ENCODE results near the gene PML. TPM values are rescaled to one million over a fixed set of nuclear protein-coding genes. Genes with fewer than 3 reads are reported as not detected.

The PML gene
- total RNA-seq, 1 experiment from 2014 or later: 24.6 TPM

DNA sequence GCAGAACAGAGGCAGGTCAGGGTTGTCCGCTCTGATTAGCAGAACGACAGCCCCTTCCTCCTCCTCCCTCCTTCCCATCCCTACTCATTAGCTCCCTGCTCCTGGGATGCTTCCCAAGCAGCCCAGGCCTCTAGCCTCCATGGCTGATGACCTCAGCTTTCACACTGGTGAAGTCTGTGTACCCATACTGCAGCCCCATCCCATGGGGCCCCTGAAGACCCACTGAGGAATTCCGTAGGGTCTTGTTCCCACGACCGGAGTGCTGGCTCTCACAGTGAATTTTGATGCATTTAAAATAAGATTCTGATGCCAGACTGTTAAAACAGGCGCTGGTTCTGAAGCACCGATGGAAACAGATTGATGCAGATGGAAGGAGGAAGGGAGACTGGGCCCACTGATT lies 51.8 kb downstream of the PML start:
- Histone ChIP-seq H2BK20ac (ENCODE audit: low read depth, low read length, poor library complexity, severe bottlenecking) (no peak overlapping the region), H3K4me2 (ENCODE audit: insufficient read depth, insufficient read length, low read length) (no peak overlapping the region), H3K9me3 (ENCODE audit: control insufficient read depth, low read depth, low read length) (no peaks in the 10 kb centered on the region), H2BK15ac (ENCODE audit: low read depth, low read length) (no peak overlapping the region), H3K27ac (ENCODE audit: insufficient read length, low read depth, low read length) (no peak overlapping the region), H3K9ac (ENCODE audit: extremely low read depth, insufficient read length, low read length) (no peak overlapping the region), H3K18ac (ENCODE audit: insufficient read length, low read depth, low read length) (no peak overlapping the region), H3K23ac (ENCODE audit: insufficient read length, low read depth, low read length) (no peak overlapping the region), H2BK120ac (ENCODE audit: low read depth, low read length, poor library complexity, severe bottlenecking) (no peak overlapping the region), H2AK5ac (ENCODE audit: insufficient read length, low read length) (no peak overlapping the region), H3K79me1 (ENCODE audit: insufficient read depth, low read depth, low read length, poor library complexity, severe bottlenecking) (no peaks in the 10 kb centered on the region), H3K56ac (ENCODE audit: insufficient read length, low read depth, low read length) (no peak overlapping the region), H2BK12ac (ENCODE audit: insufficient read length, low read depth, low read length) (no peak overlapping the region), H3K4ac (ENCODE audit: low read depth, low read length) (no peak overlapping the region), H3K14ac (ENCODE audit: insufficient read depth, low read length) (no peak overlapping the region), H2AFZ (ENCODE audit: low read length) (no peak overlapping the region), H3K4me1 (ENCODE audit: insufficient read depth, low read length) (peaks cover 3% of the 10 kb centered on the region; the same call in 1 of the 2 replicates), H3T11ph (ENCODE audit: low read length) (no peak overlapping the region), H4K5ac (ENCODE audit: insufficient read length, low read depth, low read length) (no peak overlapping the region), H4K91ac (ENCODE audit: insufficient read length, low read depth, low read length) (no peak overlapping the region), H2BK5ac (ENCODE audit: insufficient read length, low read length) (no peak overlapping the region), H4K20me1 (ENCODE audit: control insufficient read depth, insufficient read depth, insufficient read length) (no peaks in the 10 kb centered on the region), H3K27me3 (ENCODE audit: insufficient read depth, low read length) (no peaks in the 10 kb centered on the region), H3K79me2 (ENCODE audit: insufficient read depth, low read length) (no peaks in the 10 kb centered on the region), H4K8ac (replicated peaks; ENCODE audit: insufficient read length, low read depth, low read length) (no peak overlapping the region), H3K23me2 (ENCODE audit: insufficient read length, low read depth, low read length, poor library complexity, severe bottlenecking) (no peaks in the 10 kb centered on the region)
- Mint-ChIP-seq H3K36me3 (ENCODE audit: insufficient read depth in 1 of 3, low read depth in 3 of 3) (no peaks in the 10 kb centered on the region), H3K4me1 (peaks cover 6 to 9% of the 10 kb centered on the region in 2 experiments), H3K27me3 (ENCODE audit: low read depth) (peaks cover 18% of the 10 kb centered on the region), H3K27ac (no peak overlapping the region), H3K9me3 (no peaks in the 10 kb centered on the region), H3K4me3 (no peak overlapping the region)
- no CpG with 5 or more reads among the region's 7 CpGs for WGBS (ENCODE audit: extremely low coverage, insufficient read length, low lambda C conversion rate)
- TF ChIP-seq, protein P1, sequence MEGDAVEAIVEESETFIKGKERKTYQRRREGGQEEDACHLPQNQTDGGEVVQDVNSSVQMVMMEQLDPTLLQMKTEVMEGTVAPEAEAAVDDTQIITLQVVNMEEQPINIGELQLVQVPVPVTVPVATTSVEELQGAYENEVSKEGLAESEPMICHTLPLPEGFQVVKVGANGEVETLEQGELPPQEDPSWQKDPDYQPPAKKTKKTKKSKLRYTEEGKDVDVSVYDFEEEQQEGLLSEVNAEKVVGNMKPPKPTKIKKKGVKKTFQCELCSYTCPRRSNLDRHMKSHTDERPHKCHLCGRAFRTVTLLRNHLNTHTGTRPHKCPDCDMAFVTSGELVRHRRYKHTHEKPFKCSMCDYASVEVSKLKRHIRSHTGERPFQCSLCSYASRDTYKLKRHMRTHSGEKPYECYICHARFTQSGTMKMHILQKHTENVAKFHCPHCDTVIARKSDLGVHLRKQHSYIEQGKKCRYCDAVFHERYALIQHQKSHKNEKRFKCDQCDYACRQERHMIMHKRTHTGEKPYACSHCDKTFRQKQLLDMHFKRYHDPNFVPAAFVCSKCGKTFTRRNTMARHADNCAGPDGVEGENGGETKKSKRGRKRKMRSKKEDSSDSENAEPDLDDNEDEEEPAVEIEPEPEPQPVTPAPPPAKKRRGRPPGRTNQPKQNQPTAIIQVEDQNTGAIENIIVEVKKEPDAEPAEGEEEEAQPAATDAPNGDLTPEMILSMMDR (conservative IDR thresholded peaks at IDR 0.05): no peak
- no peak for DNase-seq

All from H9 (cell line).